GM19023 (cell line): ENCODE results near the gene CMIP.
A peak's percentile ranks its signal among the peaks of the same experiment; 100 is the strongest.
"Not testable (repeated sequence)": the region's sequence is repeated elsewhere in the genome, so short reads cannot be mapped to it uniquely, and the experiment has no call there.

ENCODE experiments used
- ATAC-seq: cut with Tn5 transposase; IDR thresholded peaks from one replicate; pipeline ENCODE4 v1.9.1; 2021; ENCODE audit warnings: mild to moderate bottlenecking, moderate library complexity; ENCODE audit not compliant: unreplicated experiment

The CMIP gene

GRCh38 chr16:81421126-81421525 lies 23.5 kb upstream of the CMIP start:
- ATAC-seq = no peak

- no peak for ATAC-seq
Measured at GRCh38 chr16:81421536-81421935, 23.1 kb upstream of the CMIP start.

DNA sequence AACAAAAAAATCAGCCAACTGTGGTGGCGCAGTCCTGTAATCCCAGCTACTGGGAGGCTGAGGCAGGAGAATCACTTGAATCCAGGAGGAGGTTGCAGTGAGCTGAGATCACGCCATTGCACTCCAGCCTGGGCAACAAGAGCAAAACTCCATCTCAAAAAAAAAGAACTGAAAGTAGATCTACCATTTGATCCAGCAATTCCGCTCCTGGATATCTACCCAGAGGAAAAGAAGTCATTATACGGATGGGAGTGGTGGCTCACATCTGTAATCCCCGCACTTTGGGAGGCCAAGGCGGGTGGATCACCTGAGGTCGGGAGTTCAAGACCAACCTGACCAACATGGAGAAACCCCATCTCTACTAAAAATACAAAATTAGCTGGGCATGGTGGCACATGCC lies 22.5 kb upstream of the CMIP start:
- not testable (repeated sequence) for ATAC-seq

DNA sequence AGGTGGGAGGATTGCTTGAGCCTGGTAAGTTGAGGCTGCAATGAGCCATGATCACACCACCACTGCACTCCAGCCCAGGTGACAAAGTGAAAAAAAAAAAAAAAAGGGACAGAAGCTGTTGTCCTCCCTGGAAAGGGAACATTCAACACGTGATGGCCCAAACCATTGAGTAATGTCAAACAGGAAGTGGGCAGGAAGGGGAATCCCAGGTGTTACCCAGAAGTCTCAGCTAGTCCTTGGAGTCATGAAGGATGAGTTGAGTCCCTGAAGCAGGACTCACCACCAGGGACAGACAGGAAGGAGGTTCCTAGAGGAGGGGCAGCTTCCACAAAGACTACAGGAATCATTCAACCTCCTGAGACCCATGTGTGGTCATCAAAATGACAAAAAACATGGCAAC lies 19.8 kb upstream of the CMIP start:
- ATAC-seq = no peak

DNA sequence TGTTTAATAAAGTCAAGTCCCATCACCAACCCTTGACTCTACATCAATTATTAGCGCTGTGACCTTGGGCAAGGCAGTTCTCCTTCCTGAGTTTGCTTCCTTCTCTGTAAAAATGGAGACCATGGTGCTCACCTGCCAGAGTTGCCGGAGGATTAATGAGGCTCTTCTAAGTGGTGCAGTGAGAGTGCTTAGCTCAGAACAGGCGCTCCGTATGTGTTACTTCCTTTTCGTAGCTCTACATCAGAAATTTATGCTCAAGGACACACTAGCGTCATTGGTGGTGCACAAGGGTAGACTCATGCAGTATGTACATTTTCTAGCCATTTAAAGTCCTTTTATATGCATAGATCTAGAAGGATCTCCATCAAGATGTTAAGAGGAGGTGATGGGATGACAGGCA lies 17.4 kb upstream of the CMIP start:
- no peak for ATAC-seq

DNA sequence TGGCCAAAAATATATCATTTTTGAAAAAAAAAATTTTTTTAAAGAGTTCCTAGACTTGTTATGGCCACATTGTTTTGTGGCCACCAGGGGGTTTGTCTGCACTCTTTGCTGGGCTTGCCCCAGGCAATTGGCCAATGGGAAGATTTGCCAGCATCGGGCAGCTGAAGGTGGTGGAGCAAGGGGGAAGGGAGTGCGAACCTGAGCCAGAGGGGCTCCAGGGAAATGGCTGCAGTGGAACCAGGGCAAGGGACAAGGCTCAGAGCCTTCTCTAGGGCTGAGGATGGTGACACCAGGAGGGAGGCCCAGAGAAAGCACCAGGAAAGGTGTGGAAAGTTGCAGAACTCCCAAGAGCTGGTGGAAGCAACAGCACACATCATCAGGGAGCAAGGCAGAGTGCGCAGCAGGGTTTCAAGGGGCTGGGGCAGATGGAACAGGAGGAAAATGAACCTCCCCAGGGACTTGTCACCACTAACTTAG lies 15.5 kb upstream of the CMIP start:
- ATAC-seq = no peak

- ATAC-seq = no peak
Measured at GRCh38 chr16:81431554-81432353, 12.9 kb upstream of the CMIP start.

DNA sequence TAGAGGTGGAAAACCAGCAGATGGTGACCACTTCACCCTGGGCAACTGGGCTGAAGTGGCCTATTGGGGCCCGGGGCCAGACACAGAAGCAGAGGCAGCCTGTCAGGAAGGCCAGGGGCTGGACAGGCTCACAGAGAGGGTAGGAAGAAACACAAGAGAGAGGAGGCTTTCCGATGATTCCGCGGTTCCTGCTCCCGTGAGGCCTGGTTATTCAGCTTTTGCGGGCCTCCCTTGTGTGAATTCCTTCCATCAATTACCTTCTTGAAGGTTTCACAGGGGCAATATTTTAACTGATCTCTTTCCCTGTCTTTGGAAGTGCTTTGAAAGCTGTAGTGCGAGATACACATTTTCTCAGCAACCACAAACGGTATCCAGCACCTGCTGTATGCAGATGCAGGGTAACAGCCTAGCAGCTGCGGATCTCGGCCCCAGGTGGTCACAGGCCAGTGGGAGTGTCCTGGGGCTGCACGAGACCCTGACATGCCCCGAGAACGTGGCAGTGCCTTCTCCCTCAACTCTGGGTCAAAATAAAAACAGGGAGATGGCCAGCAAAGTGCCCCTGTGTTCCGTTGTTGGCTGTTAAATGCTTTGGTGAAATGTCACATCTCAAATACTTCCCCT lies 11.6 kb upstream of the CMIP start:
- ATAC-seq = no peak

DNA sequence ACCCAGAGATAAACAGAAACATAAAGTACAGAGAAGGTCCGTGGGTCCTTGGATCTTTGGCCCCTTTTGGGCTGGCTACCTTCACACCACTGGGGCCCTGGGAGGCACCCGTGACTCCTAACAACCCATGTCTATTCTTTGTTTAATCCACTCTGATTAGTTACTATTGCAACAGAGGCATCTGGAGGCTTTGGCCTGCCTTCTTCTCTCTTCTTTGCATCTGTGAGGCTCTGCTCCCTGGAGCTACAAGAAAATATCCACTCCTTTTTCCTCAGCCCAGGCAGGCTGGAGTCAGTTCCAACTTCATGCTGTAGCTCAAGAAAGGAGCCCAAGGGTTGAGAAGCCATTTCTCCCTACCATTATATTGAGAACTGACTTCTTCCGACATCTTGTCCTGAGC lies 9.5 kb upstream of the CMIP start:
- ATAC-seq = no peak

- no peak for ATAC-seq
Measured at GRCh38 chr16:81435567-81435966, 9.0 kb upstream of the CMIP start.

- ATAC-seq = no peak
Measured at GRCh38 chr16:81436386-81436785, 8.2 kb upstream of the CMIP start.

GRCh38 chr16:81437865-81438264 lies 6.7 kb upstream of the CMIP start:
- no peak for ATAC-seq

- ATAC-seq = no peak
Measured at GRCh38 chr16:81440888-81441761, 3.5 kb upstream of the CMIP start.

DNA sequence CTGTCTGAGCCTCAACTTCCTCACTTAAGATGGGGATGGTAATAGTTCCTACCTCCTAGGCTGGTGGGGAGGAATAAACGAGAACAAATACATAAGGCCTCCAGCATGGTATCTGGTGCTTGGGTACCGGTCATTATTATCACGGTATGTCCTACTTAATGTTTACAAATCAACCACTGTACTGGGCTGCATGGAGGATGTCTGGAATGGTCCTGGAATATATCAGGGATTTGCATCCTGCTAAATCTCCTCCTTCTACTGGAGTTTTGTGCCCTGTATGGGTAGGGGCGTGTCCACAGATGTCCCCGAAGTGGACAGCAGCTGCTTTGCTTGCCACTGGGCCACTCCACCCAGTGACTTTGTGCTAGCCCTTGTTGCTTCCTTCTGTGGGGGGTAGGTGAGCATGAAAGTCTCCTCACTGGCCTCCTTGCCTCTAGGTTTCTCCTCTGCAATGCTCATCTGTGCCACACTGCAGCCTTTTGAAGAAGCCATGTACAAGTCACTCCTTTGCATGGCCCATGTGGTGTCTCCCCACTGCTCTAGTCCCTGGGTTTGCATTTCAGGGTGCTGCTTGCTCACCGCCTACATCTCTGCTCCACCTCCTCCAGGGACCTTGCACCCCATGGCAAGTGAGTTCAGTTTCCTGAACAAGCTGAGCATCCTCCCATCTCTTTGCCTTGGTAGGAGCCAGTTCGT lies 2.2 kb upstream of the CMIP start:
- no peak for ATAC-seq

DNA sequence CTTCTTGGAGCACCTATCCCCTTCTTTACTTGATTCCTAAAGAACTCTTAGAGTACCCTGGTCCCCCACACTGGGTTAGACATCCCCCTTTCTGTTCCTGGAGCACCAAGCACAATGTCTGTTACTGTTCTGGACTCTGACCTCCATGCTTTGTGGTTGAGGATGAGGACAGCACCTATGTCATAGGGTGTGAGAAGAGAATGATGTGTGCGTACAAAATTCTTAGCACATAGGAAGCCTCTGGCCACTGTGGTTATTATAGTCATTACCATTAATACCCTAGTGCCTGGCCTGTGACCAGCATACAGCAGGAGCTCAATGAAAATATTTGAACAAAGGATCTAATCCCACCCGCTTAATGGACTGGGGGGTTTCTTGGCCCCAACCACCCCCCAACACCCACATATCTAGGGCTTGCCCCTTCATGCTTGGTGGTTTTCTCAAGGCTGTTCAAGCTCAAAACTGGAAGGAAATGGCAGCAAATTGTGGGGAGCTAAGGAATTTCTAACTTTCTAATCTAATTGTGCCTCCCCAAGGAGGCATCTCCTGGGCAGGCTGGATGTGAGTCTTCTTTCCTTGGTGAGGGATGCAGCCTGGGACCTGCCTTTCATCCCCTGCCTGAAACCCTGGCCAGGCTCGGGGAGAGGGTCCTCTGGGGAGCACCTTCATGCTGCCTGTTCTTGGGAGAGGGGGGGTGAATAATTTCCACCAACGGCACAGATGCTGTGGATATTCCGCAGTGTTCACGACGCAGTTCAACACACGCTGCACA lies 1.5 kb upstream of the CMIP start:
- ATAC-seq = no peak

DNA sequence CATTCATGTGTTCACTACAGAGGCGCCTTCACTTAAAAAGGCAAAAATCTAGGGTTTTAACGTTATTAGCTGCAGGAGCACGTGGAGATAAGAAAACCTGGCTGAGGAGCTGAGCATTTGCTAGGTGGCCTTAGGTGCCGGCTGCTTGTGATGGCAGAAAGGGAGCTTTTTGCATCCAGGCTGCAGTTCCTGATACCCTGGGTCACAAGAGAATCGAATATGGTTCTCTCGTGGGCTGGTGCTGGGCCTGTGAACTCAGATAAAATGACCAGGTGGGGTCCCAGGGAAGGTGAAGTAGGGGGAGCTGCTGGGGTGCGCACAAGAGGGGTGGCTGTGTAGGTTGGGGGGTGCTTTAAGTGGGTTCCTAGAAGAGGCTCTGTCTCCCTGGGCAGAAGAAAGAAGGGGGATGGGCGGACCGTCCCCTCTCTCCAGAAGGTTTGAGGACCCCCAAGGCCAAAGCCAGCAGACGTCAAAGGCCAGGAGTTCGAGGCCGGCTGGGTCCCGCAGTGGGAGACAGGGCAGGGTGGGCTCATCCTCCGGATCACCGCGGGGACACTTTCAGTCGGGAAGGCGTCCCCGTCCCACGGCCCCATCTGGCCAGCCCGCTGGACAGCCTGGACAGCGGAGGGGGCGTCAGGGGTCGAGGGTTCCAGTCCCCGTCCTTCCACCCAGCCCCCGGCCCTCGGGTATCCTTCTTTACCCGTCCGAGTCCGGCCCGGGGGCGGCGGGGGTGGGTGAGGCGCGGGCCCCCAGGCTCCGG lies 740 bp upstream of the CMIP start:
- ATAC-seq = no peak

- ATAC-seq = peak; percentile 41
Measured at GRCh38 chr16:81445143-81445961, 744 bp downstream of the CMIP start.
